Neural cell (in vitro differentiated cells): ENCODE measurements around the gene GPR78. TPM values are rescaled to one million over a fixed set of nuclear protein-coding genes. Genes with fewer than 3 reads are reported as not detected.

Source experiments
- H2AFZ ChIP-seq: fragments of 200-600, 300-800 bp; sonication (generic), shearing (Covaris generic); 2 replicates; pipeline ENCODE4 v1.6.0; 2014; ENCODE audit warnings: low read depth, mild to moderate bottlenecking, antibody characterized with exemption, low read length, moderate library complexity
- H3F3A ChIP-seq: fragments of 200-600 bp; shearing (Covaris generic); 2 replicates; pipeline ENCODE4 v1.6.1; 2016; ENCODE audit warnings: mild to moderate bottlenecking, moderate library complexity, mixed read lengths, antibody characterized with exemption, low read length; ENCODE audit not compliant: insufficient read depth, poor library complexity, severe bottlenecking
- H3K27ac ChIP-seq: fragments of 200-600, 300-800 bp; sonication (generic), shearing (Covaris generic); 2 replicates; pipeline ENCODE4 v1.5.1; 2014; ENCODE audit warnings: mild to moderate bottlenecking, low read length, moderate library complexity
- H3K27me3 ChIP-seq: fragments of 300-800, 200-600 bp; sonication (generic), shearing (Covaris generic); 2 replicates; pipeline ENCODE4 v1.6.0; 2014; ENCODE audit warnings: mild to moderate bottlenecking, low read depth, low read length, moderate library complexity; ENCODE audit not compliant: insufficient read depth
- H3K36me3 ChIP-seq: fragments of 300-800, 200-600 bp; sonication (generic), shearing (Covaris generic); 2 replicates; pipeline ENCODE4 v1.5.1; 2014; ENCODE audit warnings: mild to moderate bottlenecking, antibody characterized with exemption, low read length, moderate library complexity; ENCODE audit not compliant: insufficient read depth
- H3K4me2 ChIP-seq: fragments of 300-800, 200-600 bp; sonication (generic), shearing (Covaris generic); 2 replicates; pipeline ENCODE4 v1.6.0; 2014; ENCODE audit warnings: mild to moderate bottlenecking, low read length
- H3K4me3 ChIP-seq: fragments of 300-800, 200-600 bp; sonication (generic), shearing (Covaris generic); 2 replicates; pipeline ENCODE4 v1.5.1; 2014; ENCODE audit warnings: mild to moderate bottlenecking, low read length, moderate library complexity
- H3K79me2 ChIP-seq: fragments of 200-600 bp; shearing (Covaris generic); replicated peaks from 2 replicates; pipeline ENCODE4 v1.6.0; 2014; ENCODE audit warnings: mild to moderate bottlenecking, low read length, moderate library complexity; ENCODE audit not compliant: insufficient read depth
- H3K9ac ChIP-seq: fragments of 300-800, 200-600 bp; sonication (generic), shearing (Covaris generic); 2 replicates; pipeline ENCODE4 v1.6.1; 2016; ENCODE audit warnings: mild to moderate bottlenecking, low read length, mixed read lengths
- H3K9me2 ChIP-seq: fragments of 200-600 bp; shearing (Covaris generic); 2 replicates; pipeline ENCODE4 v1.6.1; 2016; ENCODE audit warnings: mild to moderate bottlenecking, low read length, mixed read lengths; ENCODE audit not compliant: insufficient read depth
- H3K9me3 ChIP-seq: fragments of 200-600, 300-800 bp; sonication (generic), shearing (Covaris generic); 2 replicates; pipeline ENCODE4 v1.6.1; 2016; ENCODE audit warnings: mild to moderate bottlenecking, mixed run types, low read length, moderate library complexity, mixed read lengths
- H4K20me1 ChIP-seq: fragments of 200-600 bp; shearing (Covaris generic); 2 replicates; pipeline ENCODE4 v1.6.1; 2016; ENCODE audit warnings: mild to moderate bottlenecking, mixed run types; ENCODE audit not compliant: insufficient read depth
- CTCF ChIP-seq: fragments of 450-650 bp; IDR thresholded peaks from 2 replicates; pipeline ENCODE4 v1.5.1; 2014; ENCODE audit warnings: antibody characterized with exemption, mild to moderate bottlenecking, moderate library complexity; ENCODE audit not compliant: poor library complexity, severe bottlenecking
- EP300 ChIP-seq: fragments of 450-650 bp; conservative IDR thresholded peaks from 2 replicates; pipeline ENCODE4 v1.6.1; 2014; ENCODE audit warnings: antibody characterized with exemption, mild to moderate bottlenecking, moderate library complexity; ENCODE audit not compliant: poor library complexity, severe bottlenecking
- EZH2 ChIP-seq: fragments of 200-600, 300-800 bp; shearing (Covaris generic), sonication (generic); IDR thresholded peaks from 2 replicates; pipeline ENCODE4 v1.6.1; 2014; ENCODE audit warnings: antibody characterized with exemption, low read length, borderline replicate concordance, mild to moderate bottlenecking; ENCODE audit not compliant: insufficient read depth, poor library complexity, severe bottlenecking
- MXI1 ChIP-seq: fragments of 450-650 bp; conservative IDR thresholded peaks from 2 replicates; pipeline ENCODE4 v1.6.1; 2014; ENCODE audit warnings: antibody characterized with exemption, mild to moderate bottlenecking; ENCODE audit not compliant: poor library complexity, severe bottlenecking
- POLR2AphosphoS5 ChIP-seq: IDR thresholded peaks from 2 replicates; pipeline ENCODE4 v1.6.1; 2012
- RAD21 ChIP-seq: fragments of 450-650 bp; conservative IDR thresholded peaks from 2 replicates; pipeline ENCODE4 v1.6.1; 2014; ENCODE audit warnings: antibody characterized with exemption, mild to moderate bottlenecking, moderate library complexity
- SMC3 ChIP-seq: fragments of 450-650 bp; conservative IDR thresholded peaks from 2 replicates; pipeline ENCODE4 v1.6.1; 2014; ENCODE audit warnings: antibody characterized with exemption, mild to moderate bottlenecking, moderate library complexity; ENCODE audit not compliant: poor library complexity
- TAF1 ChIP-seq: IDR thresholded peaks from 2 replicates; pipeline ENCODE4 v1.6.1; 2012; ENCODE audit warnings: low read depth
- polyA plus RNA-seq: library from polyadenylated mRNA; depleted of rRNA; stranded (reverse); fragments of >200 nt; gene quantifications from 2 replicates; pipeline ENCODE4 v1.2.3, GENCODE V29; 2014
- TF ChIP-seq, protein P1 (sequence below): IDR thresholded peaks from 2 replicates; pipeline ENCODE4 v1.6.1; 2012; ENCODE audit warnings: borderline replicate concordance

GPR78 gene
- polyA plus RNA-seq, 1 donor from 2014 or later = not detected

DNA sequence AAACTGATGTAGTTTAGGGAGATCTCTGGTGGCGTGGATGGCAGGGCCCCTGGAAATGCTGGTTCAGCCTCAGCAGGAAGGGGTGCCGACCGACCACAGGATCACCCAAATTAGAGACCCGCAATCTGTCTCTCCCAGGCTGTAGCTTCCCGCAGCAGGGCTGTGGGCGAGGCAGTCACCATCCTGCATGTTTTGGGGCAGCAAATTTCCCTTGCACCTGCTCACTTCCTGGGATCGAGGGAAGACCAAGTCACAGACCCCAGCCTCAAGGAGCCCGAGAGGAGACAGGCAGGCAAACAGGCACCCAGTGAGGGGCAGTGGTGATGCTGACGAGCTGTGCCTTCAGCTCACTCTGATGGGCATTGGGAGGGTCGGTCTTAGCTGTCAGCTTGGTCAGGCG is 21.2 kb upstream of the GPR78 start:
- Histone ChIP-seq H3K9me2 (no peaks in the 10 kb centered on the region), H3F3A (no peaks in the 10 kb centered on the region), H3K9ac (no peak overlapping the region), H3K27ac (no peak overlapping the region), H3K36me3 (no peaks in the 10 kb centered on the region), H3K27me3 (no peaks in the 10 kb centered on the region), H3K4me3 (no peak overlapping the region), H3K9me3 (no peaks in the 10 kb centered on the region), H3K4me2 (no peak overlapping the region), H4K20me1 (no peaks in the 10 kb centered on the region), H2AFZ (no peak overlapping the region), H3K79me2 (no peaks in the 10 kb centered on the region)
- TF ChIP-seq RAD21 (no peak), POLR2AphosphoS5 (no peak), SMC3 (no peak), TAF1 (no peak), CTCF (no peak), EZH2 (no peak), EP300 (no peak), MXI1 (no peak)
- TF ChIP-seq, protein P1, sequence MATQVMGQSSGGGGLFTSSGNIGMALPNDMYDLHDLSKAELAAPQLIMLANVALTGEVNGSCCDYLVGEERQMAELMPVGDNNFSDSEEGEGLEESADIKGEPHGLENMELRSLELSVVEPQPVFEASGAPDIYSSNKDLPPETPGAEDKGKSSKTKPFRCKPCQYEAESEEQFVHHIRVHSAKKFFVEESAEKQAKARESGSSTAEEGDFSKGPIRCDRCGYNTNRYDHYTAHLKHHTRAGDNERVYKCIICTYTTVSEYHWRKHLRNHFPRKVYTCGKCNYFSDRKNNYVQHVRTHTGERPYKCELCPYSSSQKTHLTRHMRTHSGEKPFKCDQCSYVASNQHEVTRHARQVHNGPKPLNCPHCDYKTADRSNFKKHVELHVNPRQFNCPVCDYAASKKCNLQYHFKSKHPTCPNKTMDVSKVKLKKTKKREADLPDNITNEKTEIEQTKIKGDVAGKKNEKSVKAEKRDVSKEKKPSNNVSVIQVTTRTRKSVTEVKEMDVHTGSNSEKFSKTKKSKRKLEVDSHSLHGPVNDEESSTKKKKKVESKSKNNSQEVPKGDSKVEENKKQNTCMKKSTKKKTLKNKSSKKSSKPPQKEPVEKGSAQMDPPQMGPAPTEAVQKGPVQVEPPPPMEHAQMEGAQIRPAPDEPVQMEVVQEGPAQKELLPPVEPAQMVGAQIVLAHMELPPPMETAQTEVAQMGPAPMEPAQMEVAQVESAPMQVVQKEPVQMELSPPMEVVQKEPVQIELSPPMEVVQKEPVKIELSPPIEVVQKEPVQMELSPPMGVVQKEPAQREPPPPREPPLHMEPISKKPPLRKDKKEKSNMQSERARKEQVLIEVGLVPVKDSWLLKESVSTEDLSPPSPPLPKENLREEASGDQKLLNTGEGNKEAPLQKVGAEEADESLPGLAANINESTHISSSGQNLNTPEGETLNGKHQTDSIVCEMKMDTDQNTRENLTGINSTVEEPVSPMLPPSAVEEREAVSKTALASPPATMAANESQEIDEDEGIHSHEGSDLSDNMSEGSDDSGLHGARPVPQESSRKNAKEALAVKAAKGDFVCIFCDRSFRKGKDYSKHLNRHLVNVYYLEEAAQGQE = no peak

GRCh38 chr4:8559524-8560264 is 20.5 kb upstream of the GPR78 start:
- Histone ChIP-seq H3K9me2 (no peaks in the 10 kb centered on the region), H3K79me2 (no peaks in the 10 kb centered on the region), H3K4me3 (no peak overlapping the region), H3K27ac (no peak overlapping the region), H2AFZ (no peak overlapping the region), H4K20me1 (no peaks in the 10 kb centered on the region), H3K4me2 (no peak overlapping the region), H3K9me3 (no peaks in the 10 kb centered on the region), H3K9ac (no peak overlapping the region), H3K36me3 (no peaks in the 10 kb centered on the region), H3K27me3 (no peaks in the 10 kb centered on the region), H3F3A (no peaks in the 10 kb centered on the region)
- no peak for TF ChIP-seq SMC3
- no peak for TF ChIP-seq POLR2AphosphoS5
- no peak for TF ChIP-seq EP300
- no peak for TF ChIP-seq RAD21
- no peak for TF ChIP-seq CTCF
- TF ChIP-seq TAF1 = no peak
